Skeletal muscle satellite cell (primary cell): ENCODE measurements around the gene OR4F6. TPM values are rescaled to one million over a fixed set of nuclear protein-coding genes. Genes with fewer than 3 reads are reported as not detected.

Experiments
- H3K27me3 ChIP-seq: 2 replicates; pipeline ENCODE4 v1.7.0; 2013; ENCODE audit warnings: low read length; ENCODE audit not compliant: control insufficient read depth, insufficient read depth
- H3K36me3 ChIP-seq: 2 replicates; pipeline ENCODE4 v1.7.0; 2013; ENCODE audit warnings: mild to moderate bottlenecking, control low read depth, low read length; ENCODE audit not compliant: insufficient read depth
- H3K4me1 ChIP-seq: 2 replicates; pipeline ENCODE4 v1.7.0; 2013; ENCODE audit warnings: low read length; ENCODE audit not compliant: control insufficient read depth, insufficient read depth
- H3K4me2 ChIP-seq: 2 replicates; pipeline ENCODE4 v1.7.0; 2013; ENCODE audit warnings: mild to moderate bottlenecking, low read length
- H3K4me3 ChIP-seq: 2 replicates; pipeline ENCODE4 v1.7.0; 2013; ENCODE audit warnings: low read length
- H3K9ac ChIP-seq: 2 replicates; pipeline ENCODE4 v1.7.0; 2013; ENCODE audit warnings: mild to moderate bottlenecking, low read depth, low read length, moderate library complexity
- H3K9me3 ChIP-seq: replicated peaks from 2 replicates; pipeline ENCODE4 v1.7.0; 2013; ENCODE audit warnings: mild to moderate bottlenecking, control low read depth, low read length
- small RNA-seq: library from RNA; depleted of rRNA; stranded (forward); fragments of <200 nt; gene quantifications from one replicate; pipeline ENCODE3, GENCODE V24; 2012

Gene OR4F6

DNA sequence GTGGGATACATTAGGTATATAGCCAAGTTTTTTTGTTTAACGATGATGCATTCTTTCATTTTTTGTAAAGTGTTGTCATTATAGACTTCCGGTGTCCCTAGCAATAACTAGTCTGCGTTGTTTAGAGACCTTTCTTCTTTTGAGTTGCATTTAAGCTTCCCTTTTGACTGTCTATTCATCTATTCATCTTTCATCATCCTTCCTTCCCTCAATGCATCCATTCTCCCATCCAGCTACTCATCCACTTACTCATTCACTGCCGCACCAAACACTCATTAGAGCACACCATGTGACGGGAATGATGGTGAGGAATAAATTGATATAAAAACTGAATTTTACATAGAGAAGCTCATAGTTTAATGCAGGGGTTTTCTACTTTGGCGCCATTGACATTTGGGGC is 41.6 kb downstream of the OR4F6 start:
- H3K4me2 ChIP-seq, result no peak overlapping the region
- no peak overlapping the region for H3K4me3 ChIP-seq
- H3K4me1 ChIP-seq, result no peaks in the 10 kb centered on the region
- H3K9ac ChIP-seq, result no peak overlapping the region
- H3K27me3 ChIP-seq, result peaks cover 17% of the 10 kb centered on the region
- H3K36me3 ChIP-seq, result no peaks in the 10 kb centered on the region
- no peaks in the 10 kb centered on the region for H3K9me3 ChIP-seq

DNA sequence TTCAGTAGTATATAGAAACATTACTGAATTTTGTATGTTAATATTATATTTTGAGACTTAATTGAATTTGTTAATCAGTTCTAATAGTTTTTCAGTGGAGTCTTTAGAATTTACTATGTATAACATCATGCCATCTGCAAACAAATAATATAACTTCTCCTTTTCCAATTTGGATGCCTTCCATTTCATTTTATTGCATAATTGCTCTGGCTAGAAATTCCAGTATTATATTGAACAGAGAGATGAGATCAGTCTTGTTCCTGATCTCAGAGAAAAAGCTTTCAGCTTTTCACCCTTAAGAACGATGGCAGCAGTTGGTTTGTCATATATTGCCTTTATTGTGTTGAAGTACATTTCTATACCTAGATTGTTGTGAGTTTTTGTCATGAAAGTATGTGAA is 49.0 kb downstream of the OR4F6 start:
- H3K4me1 ChIP-seq, result no peaks in the 10 kb centered on the region
- H3K27me3 ChIP-seq, result peaks cover under 1% of the 10 kb centered on the region
- H3K36me3 ChIP-seq, result no peaks in the 10 kb centered on the region
- no peak overlapping the region for H3K4me2 ChIP-seq
- H3K4me3 ChIP-seq, result no peak overlapping the region
- H3K9ac ChIP-seq, result no peak overlapping the region
- no peaks in the 10 kb centered on the region for H3K9me3 ChIP-seq

Small RNA genes lying within 50 kb of the gene (small RNA-seq; reads per million reads assigned to genes)
- gene RN7SL209P, result not detected
